Retinal pigment epithelial cell (primary cell): Measurements from ENCODE around the gene GLRA2.

Experiments used
- DNase-seq: peaks from one replicate; pipeline ENCODE4 v3.0.0-alpha.2; 2010; ENCODE audit warnings: low read depth
- H3K4me3 ChIP-seq: 2 replicates; pipeline ENCODE4 v1.5.1; 2011; ENCODE audit warnings: mild to moderate bottlenecking, low read length, control low read depth, moderate library complexity
- CTCF ChIP-seq: conservative IDR thresholded peaks from 2 replicates; pipeline ENCODE4 v1.5.1; 2011; ENCODE audit warnings: low read depth, low read length, control low read depth, inconsistent platforms

The GLRA2 gene

GRCh38 chrX:14738643-14739042 is 209.3 kb downstream of the GLRA2 start:
- DNase-seq = no peak
- TF ChIP-seq CTCF = no peak
- H3K4me3 ChIP-seq = no peak overlapping the region

DNA sequence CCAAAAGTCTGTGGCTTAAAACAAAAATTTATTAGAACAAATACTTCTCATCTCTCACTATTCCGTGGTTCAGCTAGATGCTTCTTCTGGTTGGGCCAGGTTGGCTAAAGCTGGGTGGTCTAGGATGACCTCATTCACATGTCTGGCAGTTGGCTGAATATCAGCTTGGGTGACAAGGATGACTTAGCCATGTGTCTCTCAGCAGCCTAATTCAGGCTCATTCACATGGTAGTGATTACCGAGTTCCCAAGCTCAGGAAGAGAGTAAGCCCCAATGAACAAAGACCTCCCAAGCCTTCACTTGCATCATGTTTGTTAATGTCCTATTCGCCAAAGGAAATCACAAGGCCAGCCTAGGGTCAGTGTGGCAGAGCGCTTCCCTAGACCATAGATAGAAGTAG is 224.1 kb downstream of the GLRA2 start:
- no peak overlapping the region for H3K4me3 ChIP-seq
- no peak for DNase-seq
- TF ChIP-seq CTCF = no peak

- no peak for DNase-seq
- no peak overlapping the region for H3K4me3 ChIP-seq
- TF ChIP-seq CTCF = no peak
These were observed 228.7 kb downstream of the GLRA2 start for GRCh38 chrX:14758029-14758491.

DNA sequence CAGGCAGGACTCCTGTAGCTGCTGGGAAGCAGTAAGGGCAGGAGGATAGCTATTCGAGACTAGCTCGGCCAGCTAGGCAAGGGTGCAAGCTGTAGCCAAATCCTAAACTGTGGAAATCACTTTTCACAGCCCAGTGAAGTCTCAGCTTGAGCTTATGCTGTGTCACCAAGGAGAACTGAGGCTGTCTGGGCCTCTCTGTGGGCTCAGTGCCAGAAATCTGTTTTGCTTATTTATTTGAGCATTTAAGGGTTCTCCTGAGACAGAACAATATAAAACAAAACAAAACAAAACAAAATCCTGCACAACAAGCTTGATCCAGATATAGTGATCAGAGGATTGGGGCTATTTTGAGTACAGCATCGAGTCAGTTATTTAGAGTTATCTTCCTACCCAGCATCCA is 246.1 kb downstream of the GLRA2 start:
- no peak for DNase-seq
- no peak for TF ChIP-seq CTCF
- no peak overlapping the region for H3K4me3 ChIP-seq

DNA sequence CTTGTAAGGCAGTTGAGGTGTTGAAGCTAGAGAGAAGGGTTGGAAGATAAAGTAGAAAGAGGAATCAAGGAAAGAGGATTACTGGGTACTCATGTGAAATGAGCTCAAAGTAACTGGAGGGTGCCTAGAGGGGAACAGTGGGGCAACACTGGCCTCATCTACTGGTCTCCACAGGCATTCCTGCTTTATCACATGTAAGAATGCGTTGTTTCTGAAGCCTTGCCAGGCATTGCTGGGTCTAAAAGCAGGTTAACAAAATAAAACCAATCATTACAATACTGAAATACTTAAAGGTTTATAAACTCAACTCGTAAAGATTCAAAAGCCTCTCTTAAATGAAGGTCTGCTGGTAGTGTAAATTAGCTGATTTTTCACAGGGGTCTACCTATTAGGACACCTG is 247.6 kb downstream of the GLRA2 start:
- no peak overlapping the region for H3K4me3 ChIP-seq
- no peak for DNase-seq
- TF ChIP-seq CTCF = no peak

DNA sequence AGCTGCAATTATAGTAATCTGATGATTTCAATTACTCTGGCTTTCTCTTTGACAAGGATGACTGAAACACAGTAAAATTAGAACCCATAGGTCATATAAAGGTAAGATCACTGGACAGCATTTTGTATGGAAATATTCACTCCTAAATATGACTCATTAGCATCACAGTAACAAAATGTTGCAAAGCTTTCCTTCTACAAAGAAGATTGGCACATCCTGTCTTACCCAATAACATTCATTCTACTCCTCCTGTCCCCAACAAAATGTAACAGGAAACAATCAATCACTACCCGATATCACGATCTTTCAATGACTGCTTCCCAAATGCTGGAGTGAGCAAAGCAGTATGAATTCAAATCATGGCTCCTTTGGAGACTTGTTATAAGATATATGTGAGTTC is 248.2 kb downstream of the GLRA2 start:
- H3K4me3 ChIP-seq = no peak overlapping the region
- no peak for TF ChIP-seq CTCF
- no peak for DNase-seq

GRCh38 chrX:14779580-14779979 is 250.2 kb downstream of the GLRA2 start:
- DNase-seq = no peak
- no peak overlapping the region for H3K4me3 ChIP-seq
- no peak for TF ChIP-seq CTCF
